Mesenteric fat pad (tissue), 1 donor: ENCODE measurements around the gene ATP8B3. TPM values are rescaled to one million over a fixed set of nuclear protein-coding genes. Genes with fewer than 3 reads are reported as not detected.

Source experiments
- DNase-seq: peaks from one replicate; pipeline ENCODE4 v3.0.0-alpha.2; 2020; ENCODE audit warnings: low spot score
- total RNA-seq: library from RNA; stranded (reverse); fragmentation: NEBNext Ultra II Directional; extraction: Animal tissue kit (Norgen Biotek cat#: 25700); gene quantifications from one replicate; pipeline ENCODE4 v1.2.1, GENCODE V29; 2021
- donor health status: DM: yes; HTN: yes; CAD: no.

Gene ATP8B3
- total RNA-seq, 1 donor from 2014 or later, result 0.80 TPM

DNA sequence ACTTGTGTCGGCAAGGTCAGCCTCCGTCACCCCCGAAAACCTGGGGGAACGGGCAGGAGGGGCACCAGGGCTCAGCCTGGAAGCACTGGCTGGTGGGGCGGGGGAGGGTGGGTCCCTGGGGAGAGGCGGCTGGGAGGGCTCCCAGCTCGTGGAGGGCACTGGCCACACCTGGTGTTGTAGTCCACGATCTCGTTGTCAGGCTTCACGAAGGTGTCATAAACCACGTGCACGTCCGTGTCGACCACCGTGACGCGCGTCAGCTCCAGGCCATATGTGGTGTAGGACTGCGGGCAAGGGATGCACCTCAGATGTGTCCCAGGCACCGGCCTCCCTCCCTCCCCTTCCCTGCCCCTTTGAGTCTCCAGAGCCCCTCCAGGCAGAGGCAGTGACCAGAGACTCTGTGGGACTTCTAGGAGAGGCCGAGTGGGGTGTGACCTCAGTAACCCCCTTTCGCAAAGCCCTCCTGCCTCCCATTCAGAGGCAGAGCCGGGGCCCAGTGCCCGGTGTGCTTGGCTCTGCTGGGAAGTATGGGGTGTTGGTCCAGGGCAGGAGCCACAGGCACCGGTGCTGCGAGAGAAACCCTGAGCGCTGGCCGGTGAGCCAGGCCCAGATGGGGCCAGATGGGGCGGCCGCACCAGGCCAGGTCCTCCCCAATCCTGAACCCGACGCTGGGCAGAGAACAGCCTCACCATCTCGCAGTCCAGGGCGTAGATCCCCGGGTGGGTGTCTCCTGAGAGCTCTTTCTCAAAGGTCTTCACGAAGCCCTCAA lies 4.6 kb upstream of the ATP8B3 start:
- DNase-seq, result no peak

DNA sequence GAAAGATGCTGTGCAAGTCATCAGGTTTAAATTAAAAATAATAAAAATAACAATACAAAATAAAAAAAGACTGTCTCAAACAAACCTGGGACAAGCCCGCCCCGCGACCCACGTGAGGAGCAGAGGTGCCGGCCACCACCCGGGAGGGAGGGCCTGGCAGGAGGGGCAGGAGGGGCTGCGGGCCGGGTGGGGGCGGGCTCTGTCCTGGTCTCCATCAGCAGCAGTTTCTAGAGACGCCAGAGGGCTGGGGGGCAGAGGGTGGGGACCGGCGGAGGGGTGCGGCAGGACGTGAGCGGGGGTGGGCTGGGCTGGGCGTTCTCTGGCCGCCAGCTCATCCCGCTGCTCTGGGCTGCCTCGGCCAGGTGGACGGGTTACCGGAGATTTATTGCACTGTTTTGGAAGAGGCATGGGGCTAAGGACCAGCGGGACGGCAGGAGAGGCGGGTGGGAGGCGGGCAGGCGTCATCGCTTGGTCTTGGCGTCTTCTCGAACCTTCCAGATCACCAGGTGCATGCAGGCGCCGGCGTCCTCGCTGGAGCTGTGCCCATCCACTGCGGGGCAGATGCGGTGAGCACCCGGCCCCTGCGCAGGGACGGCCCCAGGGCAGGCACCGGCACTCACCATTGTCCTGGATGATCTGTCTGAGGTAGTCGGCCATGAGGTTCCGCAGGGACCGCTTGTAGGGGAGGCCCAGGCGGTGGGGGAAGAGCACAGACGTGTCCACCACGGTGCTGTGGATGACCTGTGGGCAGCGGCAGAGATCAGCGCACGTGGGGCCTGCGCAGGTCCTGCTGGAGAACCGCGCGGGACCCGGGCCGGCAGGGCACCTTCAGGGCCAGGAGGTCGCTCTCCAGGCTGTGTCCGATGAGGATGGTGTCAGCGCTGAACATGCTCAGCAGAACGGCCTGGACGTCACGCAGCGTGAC lies 3.8 kb upstream of the ATP8B3 start:
- no peak for DNase-seq

GRCh38 chr19:1814833-1815604 lies 2.9 kb upstream of the ATP8B3 start:
- DNase-seq, result no peak

DNA sequence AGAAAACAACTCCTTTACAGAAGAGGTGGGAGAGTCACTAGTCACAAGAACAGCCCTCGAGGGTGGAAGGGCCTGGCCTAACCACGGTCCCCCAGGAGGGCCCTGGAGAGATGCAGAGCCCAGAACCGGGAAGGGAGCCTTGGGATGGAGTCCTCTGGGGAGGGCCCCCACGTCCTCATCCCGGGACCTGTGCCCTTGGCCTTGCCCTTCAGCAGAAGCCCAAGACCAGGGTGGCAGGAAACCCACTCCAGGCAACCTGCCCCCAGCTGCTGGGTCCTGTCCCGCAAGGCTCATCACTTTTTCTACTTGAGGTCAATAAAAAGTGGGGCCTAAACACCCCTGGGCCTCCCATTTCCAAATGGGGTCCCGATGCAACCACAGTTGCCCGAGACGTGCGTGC lies 2.3 kb upstream of the ATP8B3 start:
- DNase-seq, result no peak

GRCh38 chr19:1813192-1814182 lies 1.4 kb upstream of the ATP8B3 start:
- no peak for DNase-seq

DNA sequence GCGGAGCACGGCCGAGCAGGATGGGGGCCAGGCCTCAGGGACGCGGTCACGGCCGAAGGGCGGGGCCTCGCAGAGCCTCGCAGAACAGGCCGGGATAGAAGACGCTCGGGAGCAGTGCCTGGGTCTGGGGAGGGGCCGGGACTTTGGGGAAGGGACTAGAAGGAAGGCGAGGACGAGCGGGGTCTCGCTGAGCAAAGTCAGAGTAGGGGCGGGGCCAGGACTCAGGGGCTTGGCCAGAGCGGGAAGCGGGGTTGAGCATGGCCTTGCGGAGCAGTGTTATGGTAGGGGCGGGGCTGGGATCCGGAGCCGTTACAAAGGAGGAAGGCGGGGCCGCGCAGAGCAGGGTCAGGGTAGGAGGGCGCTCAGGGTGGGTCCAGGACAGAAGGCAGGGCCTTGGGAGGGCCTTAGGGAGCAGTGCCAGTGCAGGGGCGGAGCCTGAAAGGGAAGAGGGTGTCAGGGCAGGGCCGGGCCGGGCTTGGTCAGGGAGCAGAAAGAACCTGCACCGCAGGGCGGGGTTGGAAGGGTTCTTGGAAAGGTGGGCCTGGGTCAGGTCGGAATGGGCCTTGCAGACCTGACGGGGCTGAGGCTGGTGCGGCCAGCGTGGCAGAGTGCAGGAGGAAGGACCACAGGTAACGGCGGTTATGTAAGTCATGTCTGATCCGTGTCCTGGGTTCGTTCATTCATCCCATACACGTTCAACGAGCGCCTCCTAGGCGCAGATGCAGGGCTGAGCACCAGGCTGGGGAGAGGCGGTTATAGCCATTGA lies 533 bp upstream of the ATP8B3 start:
- DNase-seq, result peak; percentile 95

GRCh38 chr19:1811472-1811894 lies 593 bp downstream of the ATP8B3 start:
- DNase-seq, result no peak

DNA sequence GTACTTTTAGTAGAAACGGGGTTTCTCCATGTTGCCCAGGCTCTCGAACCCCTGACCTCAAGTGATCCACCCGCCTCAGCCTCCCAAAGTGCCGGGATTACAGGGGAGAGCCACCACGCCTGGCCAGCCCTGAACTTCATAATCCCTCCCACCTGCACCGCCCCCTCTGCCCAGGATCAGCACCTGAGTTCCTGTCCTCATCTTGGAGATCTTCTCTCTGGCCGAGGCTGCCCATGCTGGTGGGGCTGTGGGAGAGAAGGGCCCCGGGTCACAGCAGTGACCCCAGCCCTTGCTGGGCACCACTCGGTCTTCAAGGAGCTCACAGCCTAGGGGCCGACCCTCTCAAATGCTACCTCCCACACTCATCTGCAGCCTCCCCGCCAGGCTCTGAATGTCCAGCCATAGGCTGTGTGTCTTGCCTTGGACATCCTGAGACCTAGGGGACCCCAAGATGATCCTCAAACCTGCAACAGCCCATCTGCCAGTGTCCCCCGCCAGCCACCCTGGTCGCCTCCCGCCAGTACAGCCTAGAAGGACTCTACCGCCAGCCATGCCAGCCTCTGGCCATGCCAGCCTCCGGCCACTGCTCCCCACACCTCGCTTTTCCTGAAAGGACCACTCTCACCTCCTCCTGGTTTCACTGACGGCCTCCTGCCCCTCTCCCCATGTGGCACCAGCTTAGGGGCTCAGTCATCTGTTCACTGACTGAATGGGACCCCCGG lies 1.5 kb downstream of the ATP8B3 start:
- DNase-seq, result no peak

DNA sequence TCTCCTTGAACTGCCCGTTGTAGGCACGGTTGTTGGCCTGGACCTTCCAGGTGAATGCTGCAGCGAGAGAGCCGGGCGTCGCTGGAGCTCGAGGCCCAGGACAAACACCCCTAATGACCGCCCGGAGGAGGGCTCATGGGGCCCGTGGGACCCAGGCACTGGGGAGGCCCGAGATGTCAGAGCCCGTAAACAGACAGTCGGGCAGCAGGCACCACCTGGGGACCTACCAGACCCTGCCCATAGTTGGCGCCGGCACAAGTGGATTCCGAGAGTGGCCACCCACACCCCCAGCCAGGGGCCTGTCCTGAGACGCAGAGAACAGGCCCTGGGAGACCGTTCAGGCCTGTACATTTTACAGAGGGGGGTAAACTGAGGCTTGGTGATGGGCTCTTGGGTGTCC lies 2.4 kb downstream of the ATP8B3 start:
- DNase-seq, result no peak

DNA sequence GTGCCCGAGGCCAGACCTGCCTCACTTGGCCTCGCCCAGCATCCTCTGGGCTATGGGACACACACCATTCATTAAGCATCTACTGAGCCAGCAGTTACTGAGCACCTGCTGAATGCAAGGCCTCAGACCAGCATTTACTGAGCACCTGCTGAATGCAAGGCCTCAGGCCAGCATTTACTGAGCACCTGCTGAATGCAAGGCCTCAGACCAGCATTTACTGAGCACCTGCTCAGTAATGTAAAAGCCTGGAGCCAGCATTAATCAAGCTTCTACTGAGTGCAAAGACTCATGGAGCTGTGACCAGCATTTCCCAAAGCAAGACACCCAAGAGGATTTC lies 3.7 kb downstream of the ATP8B3 start:
- no peak for DNase-seq

GRCh38 chr19:1807695-1808394 lies 4.2 kb downstream of the ATP8B3 start:
- DNase-seq, result no peak

GRCh38 chr19:1807030-1807694 lies 4.9 kb downstream of the ATP8B3 start:
- no peak for DNase-seq

- no peak for DNase-seq
Observed at GRCh38 chr19:1806184-1807029, 5.7 kb downstream of the ATP8B3 start.

DNA sequence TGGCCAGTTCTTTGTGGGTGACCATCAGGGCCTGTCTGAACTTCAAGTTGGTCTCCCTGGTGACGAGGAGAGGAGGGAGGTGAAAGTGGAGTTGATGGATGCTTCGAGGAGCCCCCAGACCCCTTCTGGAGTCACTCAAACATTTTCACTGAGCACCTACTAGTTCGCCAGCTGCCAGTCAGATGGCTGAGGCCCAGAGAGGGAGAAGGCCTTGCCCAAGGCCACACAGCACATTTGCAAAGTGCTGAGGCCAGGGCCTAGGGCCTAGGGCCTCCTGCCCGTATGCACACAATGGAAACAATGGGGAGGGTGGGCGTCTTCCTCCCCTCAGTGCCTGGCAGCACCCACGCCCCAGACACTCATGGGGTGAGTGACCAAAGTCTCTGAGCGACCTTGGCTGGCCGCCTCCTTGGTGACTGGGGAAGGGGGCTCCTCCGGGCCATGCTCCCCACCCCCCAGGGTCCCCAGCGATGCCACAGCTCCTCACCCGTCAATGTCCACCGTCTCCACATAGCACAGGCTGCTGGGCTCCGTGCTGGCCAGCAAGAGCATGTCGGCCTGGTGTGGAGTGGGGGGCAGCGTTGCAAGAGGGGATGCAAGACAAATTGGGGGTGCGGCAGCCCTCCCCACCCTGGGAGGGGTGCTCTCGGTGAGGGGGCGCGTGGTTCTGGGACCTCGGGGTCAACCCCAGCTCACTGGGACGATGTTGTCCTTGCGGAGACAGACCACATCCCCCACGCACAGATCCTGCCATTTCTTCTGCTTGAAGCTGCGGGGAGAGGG lies 6.5 kb downstream of the ATP8B3 start:
- no peak for DNase-seq

DNA sequence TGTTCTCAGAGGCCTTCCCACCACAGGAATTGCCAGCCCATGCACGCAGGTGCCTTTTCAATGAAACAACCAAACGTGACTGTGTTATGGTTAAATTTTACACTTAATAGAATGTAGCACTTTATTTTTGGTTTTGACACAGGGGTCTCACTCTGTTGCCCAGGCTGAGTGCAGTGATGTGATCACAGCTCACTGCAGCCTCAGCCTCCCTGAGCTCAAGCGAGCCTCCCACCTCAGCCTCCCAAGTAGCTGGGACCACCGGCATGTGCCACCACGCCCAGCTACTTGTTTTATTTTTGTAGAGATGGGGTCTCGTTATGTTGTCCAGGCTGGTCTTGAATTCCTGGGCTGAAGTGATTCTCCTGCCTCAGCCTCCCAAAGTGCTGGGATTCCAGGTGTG lies 7.2 kb downstream of the ATP8B3 start:
- no peak for DNase-seq

GRCh38 chr19:1799695-1800342 lies 12.3 kb downstream of the ATP8B3 start:
- no peak for DNase-seq
